ENCODE results near the gene AHI1.

Gene AHI1

GRCh38 chr6:135504734-135505133, 7.2 kb upstream of the AHI1 start:
- no peak overlapping the region for H3K4me2 ChIP-seq (ENCODE audit: insufficient read depth, low read length)
- no peaks in the 10 kb centered on the region for H3K9me3 ChIP-seq (ENCODE audit: insufficient read depth, low read length, severe bottlenecking)
- no peak overlapping the region for H3K4me3 ChIP-seq (ENCODE audit: low read depth in 1 of 2, low read length in 2 of 2)
- H3K36me3 ChIP-seq (ENCODE audit: insufficient read depth, low read length) = no peaks in the 10 kb centered on the region
- no peak overlapping the region for H2AFZ ChIP-seq (ENCODE audit: low read depth, low read length)
- no peak overlapping the region for H3K9ac ChIP-seq (ENCODE audit: low read depth, low read length)
- H3K79me2 ChIP-seq (ENCODE audit: insufficient read depth, low read length) = no peaks in the 10 kb centered on the region
- H3K27ac ChIP-seq (ENCODE audit: low read length) = no peak overlapping the region
- H4K20me1 ChIP-seq (ENCODE audit: insufficient read depth, low read length) = no peaks in the 10 kb centered on the region
- TF ChIP-seq EZH2 (IDR thresholded peaks at IDR 0.05; ENCODE audit: borderline replicate concordance, low read depth, low read length, severe bottlenecking) (no peak), CTCF (IDR thresholded peaks at IDR 0.05; ENCODE audit: borderline replicate concordance, extremely low read depth, low read length, poor library complexity, severe bottlenecking) (no peak)
- no peaks in the 10 kb centered on the region for H3K27me3 ChIP-seq (ENCODE audit: insufficient read depth, low read length, poor library complexity)
- DNase-seq (no peak), ATAC-seq (ENCODE audit: insufficient read depth, low read depth) (no peak)
- no peaks in the 10 kb centered on the region for H3K4me1 ChIP-seq (ENCODE audit: insufficient read depth, low read length)

GRCh38 chr6:135503703-135504475, 6.3 kb upstream of the AHI1 start:
- Histone ChIP-seq H3K9me3 (ENCODE audit: insufficient read depth, low read length, severe bottlenecking) (no peaks in the 10 kb centered on the region), H3K27ac (ENCODE audit: low read length) (no peak overlapping the region), H3K4me3 (ENCODE audit: low read depth in 1 of 2, low read length in 2 of 2) (no peak overlapping the region), H3K4me1 (ENCODE audit: insufficient read depth, low read length) (peaks cover 2% of the 10 kb centered on the region), H3K9ac (ENCODE audit: low read depth, low read length) (no peak overlapping the region), H3K27me3 (ENCODE audit: insufficient read depth, low read length, poor library complexity) (no peaks in the 10 kb centered on the region), H4K20me1 (ENCODE audit: insufficient read depth, low read length) (no peaks in the 10 kb centered on the region), H3K36me3 (ENCODE audit: insufficient read depth, low read length) (no peaks in the 10 kb centered on the region), H2AFZ (ENCODE audit: low read depth, low read length) (no peak overlapping the region), H3K79me2 (ENCODE audit: insufficient read depth, low read length) (no peaks in the 10 kb centered on the region), H3K4me2 (ENCODE audit: insufficient read depth, low read length) (no peak overlapping the region)
- DNase-seq (no peak), ATAC-seq (ENCODE audit: insufficient read depth, low read depth) (no peak)
- TF ChIP-seq CTCF (IDR thresholded peaks at IDR 0.05; ENCODE audit: borderline replicate concordance, extremely low read depth, low read length, poor library complexity, severe bottlenecking) (no peak), EZH2 (IDR thresholded peaks at IDR 0.05; ENCODE audit: borderline replicate concordance, low read depth, low read length, severe bottlenecking) (no peak)

DNA sequence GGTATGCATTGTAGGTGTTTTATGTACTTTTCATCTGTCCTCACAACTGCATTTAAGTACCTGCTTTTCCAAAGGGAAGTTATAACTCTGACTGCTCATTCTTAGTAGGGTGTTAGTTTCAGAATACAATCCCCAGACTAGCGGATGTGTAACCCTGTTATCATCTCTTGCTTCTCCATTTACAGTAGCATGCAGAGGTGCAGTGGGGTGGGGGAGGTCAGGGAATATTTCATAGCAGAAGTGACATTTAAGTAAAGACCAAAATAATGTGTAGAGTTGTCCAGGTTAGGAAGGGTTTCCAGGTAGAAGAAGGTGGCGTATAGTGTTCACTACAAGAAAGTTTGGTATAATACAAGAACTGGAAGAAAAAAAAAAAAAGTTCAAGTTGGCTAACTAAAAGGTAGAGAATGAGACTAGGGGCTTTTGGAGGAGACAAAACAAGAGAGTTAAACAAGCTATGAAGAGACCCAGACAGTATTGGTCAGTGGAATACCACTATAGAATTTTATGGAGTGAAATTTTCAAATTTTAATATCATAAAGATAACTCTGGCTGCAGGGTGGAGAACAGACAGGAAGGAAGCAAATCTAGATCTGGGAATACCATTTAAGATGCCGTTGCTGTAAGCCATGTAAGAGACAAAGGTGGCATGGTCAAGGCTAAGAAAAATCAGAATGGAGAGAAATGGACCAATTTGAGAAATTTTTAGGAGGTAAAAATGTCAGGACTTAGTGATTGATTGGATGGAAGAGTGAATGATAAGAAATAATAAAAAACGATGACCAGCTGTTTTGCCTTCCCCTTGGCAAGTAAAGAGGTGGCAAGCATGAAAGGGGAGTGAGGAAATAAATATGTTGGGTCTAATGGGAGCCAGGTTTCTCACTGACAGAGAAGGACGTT, 2.2 kb upstream of the AHI1 start:
- Histone ChIP-seq H3K9me3 (ENCODE audit: insufficient read depth, low read length, severe bottlenecking) (no peaks in the 10 kb centered on the region), H3K79me2 (ENCODE audit: insufficient read depth, low read length) (no peaks in the 10 kb centered on the region; the same call in 1 of the 2 replicates), H3K4me1 (ENCODE audit: insufficient read depth, low read length) (peaks cover 24% of the 10 kb centered on the region), H3K27me3 (ENCODE audit: insufficient read depth, low read length, poor library complexity) (no peaks in the 10 kb centered on the region), H2AFZ (ENCODE audit: low read depth, low read length) (no peak overlapping the region), H3K4me2 (ENCODE audit: insufficient read depth, low read length) (no peak overlapping the region), H4K20me1 (ENCODE audit: insufficient read depth, low read length) (no peaks in the 10 kb centered on the region), H3K27ac (ENCODE audit: low read length) (no peak overlapping the region), H3K36me3 (ENCODE audit: insufficient read depth, low read length) (no peaks in the 10 kb centered on the region; the same call in 1 of the 2 replicates), H3K4me3 (ENCODE audit: low read depth in 1 of 2, low read length in 2 of 2) (no peak overlapping the region), H3K9ac (ENCODE audit: low read depth, low read length) (no peak overlapping the region)
- TF ChIP-seq EZH2 (IDR thresholded peaks at IDR 0.05; ENCODE audit: borderline replicate concordance, low read depth, low read length, severe bottlenecking) (no peak), CTCF (IDR thresholded peaks at IDR 0.05; ENCODE audit: borderline replicate concordance, extremely low read depth, low read length, poor library complexity, severe bottlenecking) (no peak)
- DNase-seq (no peak), ATAC-seq (ENCODE audit: insufficient read depth, low read depth) (no peak)
